ENCODE data around the gene FSD1L. TPM values are rescaled to one million over a fixed set of nuclear protein-coding genes. Genes with fewer than 3 reads are reported as not detected.
A peak's percentile ranks its signal among the peaks of the same experiment; 100 is the strongest.

Gene FSD1L
- polyA plus RNA-seq, 1 of the 3 experiments (the other 2 are of a cell fraction) = 0.76 TPM

GRCh38 chr9:105421864-105422263 lies 26.0 kb upstream of the FSD1L start:
- Histone ChIP-seq H3K27me3 (ENCODE audit: insufficient read depth) (no peaks in the 10 kb centered on the region), H3K4me1 (ENCODE audit: control insufficient read depth in 1 of 2, insufficient read depth in 2 of 2, low read depth in 1 of 2, low read length in 1 of 2) (no peaks in the 10 kb centered on the region), H3K36me3 (replicated peaks in 1 of 2; ENCODE audit: control insufficient read depth in 1 of 2, insufficient read depth in 2 of 2, low read length in 1 of 2) (no peaks in the 10 kb centered on the region), H3K4me2 (no peak overlapping the region), H3K79me2 (ENCODE audit: insufficient read depth) (no peaks in the 10 kb centered on the region), H3K9me2 (no peaks in the 10 kb centered on the region), H3K9ac (no peak overlapping the region), H3K4me3 (ENCODE audit: low read depth in 2 of 2, low read length in 1 of 2) (no peak overlapping the region), H3F3A (replicated peaks; ENCODE audit: insufficient read depth) (no peaks in the 10 kb centered on the region), H3K27ac (ENCODE audit: low read depth in 2 of 2, low read length in 1 of 2) (no peak overlapping the region), H2AFZ (ENCODE audit: low read depth) (no peak overlapping the region), H3K9me3 (no peaks in the 10 kb centered on the region), H4K20me1 (ENCODE audit: insufficient read depth) (no peaks in the 10 kb centered on the region)
- CTCF ChIA-PET = no interaction called here
- DNase-seq = no peak
- POLR2A ChIA-PET = no interaction called here
- 98% methylated on average over 5 of the region's 5 CpGs for WGBS (ENCODE audit: low lambda C conversion rate)
- TF ChIP-seq MEF2A (IDR thresholded peaks at IDR 0.05; ENCODE audit: borderline replicate concordance, low read depth) (no peak), RFX5 (IDR thresholded peaks at IDR 0.05; ENCODE audit: low read length) (no peak), GABPA (IDR thresholded peaks at IDR 0.05; ENCODE audit: low read depth) (no peak), NFIC (IDR thresholded peaks at IDR 0.05; ENCODE audit: borderline replicate concordance) (no peak), SMC3 (IDR thresholded peaks at IDR 0.05; ENCODE audit: low read depth, low read length) (no peak), JUND (IDR thresholded peaks at IDR 0.05) (no peak), RXRA (IDR thresholded peaks at IDR 0.05; ENCODE audit: borderline replicate concordance, low read depth) (no peak), SIN3A (IDR thresholded peaks at IDR 0.05; ENCODE audit: borderline replicate concordance, low read depth, low read length) (no peak), ELF1 (IDR thresholded peaks at IDR 0.05) (no peak)
- TF ChIP-seq, protein P1, sequence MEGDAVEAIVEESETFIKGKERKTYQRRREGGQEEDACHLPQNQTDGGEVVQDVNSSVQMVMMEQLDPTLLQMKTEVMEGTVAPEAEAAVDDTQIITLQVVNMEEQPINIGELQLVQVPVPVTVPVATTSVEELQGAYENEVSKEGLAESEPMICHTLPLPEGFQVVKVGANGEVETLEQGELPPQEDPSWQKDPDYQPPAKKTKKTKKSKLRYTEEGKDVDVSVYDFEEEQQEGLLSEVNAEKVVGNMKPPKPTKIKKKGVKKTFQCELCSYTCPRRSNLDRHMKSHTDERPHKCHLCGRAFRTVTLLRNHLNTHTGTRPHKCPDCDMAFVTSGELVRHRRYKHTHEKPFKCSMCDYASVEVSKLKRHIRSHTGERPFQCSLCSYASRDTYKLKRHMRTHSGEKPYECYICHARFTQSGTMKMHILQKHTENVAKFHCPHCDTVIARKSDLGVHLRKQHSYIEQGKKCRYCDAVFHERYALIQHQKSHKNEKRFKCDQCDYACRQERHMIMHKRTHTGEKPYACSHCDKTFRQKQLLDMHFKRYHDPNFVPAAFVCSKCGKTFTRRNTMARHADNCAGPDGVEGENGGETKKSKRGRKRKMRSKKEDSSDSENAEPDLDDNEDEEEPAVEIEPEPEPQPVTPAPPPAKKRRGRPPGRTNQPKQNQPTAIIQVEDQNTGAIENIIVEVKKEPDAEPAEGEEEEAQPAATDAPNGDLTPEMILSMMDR (IDR thresholded peaks at IDR 0.05) = no peak
- TF ChIP-seq, protein P2, sequence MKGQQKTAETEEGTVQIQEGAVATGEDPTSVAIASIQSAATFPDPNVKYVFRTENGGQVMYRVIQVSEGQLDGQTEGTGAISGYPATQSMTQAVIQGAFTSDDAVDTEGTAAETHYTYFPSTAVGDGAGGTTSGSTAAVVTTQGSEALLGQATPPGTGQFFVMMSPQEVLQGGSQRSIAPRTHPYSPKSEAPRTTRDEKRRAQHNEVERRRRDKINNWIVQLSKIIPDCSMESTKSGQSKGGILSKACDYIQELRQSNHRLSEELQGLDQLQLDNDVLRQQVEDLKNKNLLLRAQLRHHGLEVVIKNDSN (IDR thresholded peaks at IDR 0.05; ENCODE audit: borderline replicate concordance, low read depth) = no peak

- Histone ChIP-seq H3K27ac (ENCODE audit: low read depth in 2 of 2, low read length in 1 of 2) (no peak overlapping the region), H3F3A (replicated peaks; ENCODE audit: insufficient read depth) (no peaks in the 10 kb centered on the region), H3K36me3 (replicated peaks in 1 of 2; ENCODE audit: control insufficient read depth in 1 of 2, insufficient read depth in 2 of 2, low read length in 1 of 2) (no peaks in the 10 kb centered on the region), H3K9me3 (no peaks in the 10 kb centered on the region), H3K79me2 (ENCODE audit: insufficient read depth) (no peaks in the 10 kb centered on the region), H3K27me3 (ENCODE audit: insufficient read depth) (no peaks in the 10 kb centered on the region), H3K4me3 (ENCODE audit: low read depth in 2 of 2, low read length in 1 of 2) (no peak overlapping the region), H3K4me1 (ENCODE audit: control insufficient read depth in 1 of 2, insufficient read depth in 2 of 2, low read depth in 1 of 2, low read length in 1 of 2) (no peaks in the 10 kb centered on the region), H2AFZ (ENCODE audit: low read depth) (0 out of 2 replicates have a peak overlapping the region, but pooled peaks have one; percentile 33), H4K20me1 (ENCODE audit: insufficient read depth) (no peaks in the 10 kb centered on the region), H3K4me2 (no peak overlapping the region), H3K9me2 (no peaks in the 10 kb centered on the region), H3K9ac (no peak overlapping the region)
- 30% methylated on average over 2 of the region's 2 CpGs for WGBS (ENCODE audit: low lambda C conversion rate)
- ChIA-PET CTCF (interaction anchor here (0.9 to 2.1 kb wide), 6 partner anchors 10 to 563 kb away, joined by 3 to 5 read pairs (median 4); no protein-coding TSS in a partner anchor), POLR2A (no interaction called here)
- peak; percentile 52 for DNase-seq
- TF ChIP-seq TEAD4 (IDR thresholded peaks at IDR 0.05; ENCODE audit: borderline replicate concordance, insufficient read depth) = no peak
- no peak for TF ChIP-seq FOSL2 (IDR thresholded peaks at IDR 0.05; ENCODE audit: borderline replicate concordance, low read depth)
- no peak for TF ChIP-seq RFX5 (IDR thresholded peaks at IDR 0.05; ENCODE audit: low read length)
- peak; percentile 42 for TF ChIP-seq SMC3 (IDR thresholded peaks at IDR 0.05; ENCODE audit: low read depth, low read length)
- no peak for TF ChIP-seq RXRA (IDR thresholded peaks at IDR 0.05; ENCODE audit: borderline replicate concordance, low read depth)
- TF ChIP-seq, protein P1 (IDR thresholded peaks at IDR 0.05) = peak; percentile 71
- TF ChIP-seq RAD21 (IDR thresholded peaks at IDR 0.05; ENCODE audit: low read length) = peak; percentile 76
These were observed 21.9 kb upstream of the FSD1L start for GRCh38 chr9:105425816-105426433.

Data from SK-N-SH (cell line).